Activated naive CD8-positive, alpha-beta T cell treated with anti-CD3 and anti-CD28 coated beads, Interleukin-2, amount 10 ng/mL, durations not matched to agents 7 days and 5 days (primary cell): ENCODE measurements around the gene PAQR9. TPM values are rescaled to one million over a fixed set of nuclear protein-coding genes. Genes with fewer than 3 reads are reported as not detected.

ENCODE experiments used
- ATAC-seq: fragments of 150-1000 bp; cut with Tn5 transposase; one replicate; pipeline ENCODE4 v1.10.0; 2021; ENCODE audit warnings: low read depth, moderate library complexity
- POLR2A ChIA-PET: fragments of 350-600 bp; sonication (Branson Sonifier 250); formaldehyde crosslinking; loops from one replicate; lab custom pipeline; 2021; ENCODE audit warnings: antibody characterized with exemption; lab: Charles Lee
- DNase-seq: peaks from one replicate; pipeline ENCODE4 v3.0.0; 2021
- H3K27ac Mint-ChIP-seq: one replicate; pipeline ENCODE4 v1.8.0; 2022; ENCODE audit warnings: mild to moderate bottlenecking, mixed read lengths
- H3K27me3 Mint-ChIP-seq: one replicate; pipeline ENCODE4 v1.8.0; 2022; ENCODE audit warnings: mild to moderate bottlenecking, moderate library complexity, mixed read lengths
- H3K36me3 Mint-ChIP-seq: one replicate; pipeline ENCODE4 v1.8.0; 2021; ENCODE audit warnings: mild to moderate bottlenecking, mixed read lengths
- H3K4me1 Mint-ChIP-seq: one replicate; pipeline ENCODE4 v1.8.0; 2021; ENCODE audit warnings: mixed read lengths
- H3K4me3 Mint-ChIP-seq: one replicate; pipeline ENCODE4 v1.8.0; 2022; ENCODE audit warnings: mild to moderate bottlenecking, moderate library complexity, mixed read lengths
- H3K9me3 Mint-ChIP-seq: one replicate; pipeline ENCODE4 v1.8.0; 2021; ENCODE audit warnings: mixed read lengths
- total RNA-seq, 2 experiments: library from RNA; stranded (reverse); gene quantifications; one replicate each; pipeline ENCODE4 v1.2.3, GENCODE V29; 2021

PAQR9 gene
- total RNA-seq, 2 experiments from 2014 or later: not detected

DNA sequence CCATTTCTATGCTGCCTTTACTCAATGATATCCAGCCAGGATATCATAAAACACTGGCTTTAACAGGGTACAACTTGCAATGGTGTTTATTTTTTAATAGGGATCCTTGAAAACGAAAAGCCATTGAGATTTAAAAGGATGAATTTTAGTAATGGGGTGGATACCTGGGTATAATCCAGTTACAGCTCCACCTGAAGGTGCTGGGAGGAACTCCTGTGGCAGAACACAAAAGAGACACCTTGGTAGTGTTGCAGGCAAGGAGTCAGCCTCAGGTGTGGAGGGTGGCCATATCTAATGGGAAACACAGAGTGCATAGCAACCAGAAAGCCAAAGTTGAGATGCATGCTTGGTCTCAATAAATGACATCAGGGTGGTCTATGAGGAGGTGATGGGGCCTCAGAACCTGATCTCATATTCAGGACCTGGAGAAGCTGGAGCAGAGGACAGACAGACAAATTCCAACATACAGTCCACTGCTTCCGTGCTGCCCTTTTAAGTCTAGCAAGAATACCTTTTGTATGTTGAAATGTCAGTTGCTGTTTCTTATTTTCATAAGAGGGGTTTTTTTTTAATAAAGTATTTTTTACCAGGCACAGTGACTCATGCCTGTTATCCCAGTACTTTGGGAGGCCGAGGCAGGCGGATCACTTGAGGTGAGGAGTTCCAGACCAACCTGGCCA, 12.0 kb upstream of the PAQR9 start:
- DNase-seq (no peak), ATAC-seq (no peak)
- no peaks in the 10 kb centered on the region for H3K36me3 Mint-ChIP-seq
- H3K27ac Mint-ChIP-seq: no peak overlapping the region
- POLR2A ChIA-PET: no interaction called here
- H3K4me1 Mint-ChIP-seq: no peaks in the 10 kb centered on the region
- H3K27me3 Mint-ChIP-seq: peaks cover 37% of the 10 kb centered on the region
- H3K4me3 Mint-ChIP-seq: no peak overlapping the region
- H3K9me3 Mint-ChIP-seq: no peaks in the 10 kb centered on the region

DNA sequence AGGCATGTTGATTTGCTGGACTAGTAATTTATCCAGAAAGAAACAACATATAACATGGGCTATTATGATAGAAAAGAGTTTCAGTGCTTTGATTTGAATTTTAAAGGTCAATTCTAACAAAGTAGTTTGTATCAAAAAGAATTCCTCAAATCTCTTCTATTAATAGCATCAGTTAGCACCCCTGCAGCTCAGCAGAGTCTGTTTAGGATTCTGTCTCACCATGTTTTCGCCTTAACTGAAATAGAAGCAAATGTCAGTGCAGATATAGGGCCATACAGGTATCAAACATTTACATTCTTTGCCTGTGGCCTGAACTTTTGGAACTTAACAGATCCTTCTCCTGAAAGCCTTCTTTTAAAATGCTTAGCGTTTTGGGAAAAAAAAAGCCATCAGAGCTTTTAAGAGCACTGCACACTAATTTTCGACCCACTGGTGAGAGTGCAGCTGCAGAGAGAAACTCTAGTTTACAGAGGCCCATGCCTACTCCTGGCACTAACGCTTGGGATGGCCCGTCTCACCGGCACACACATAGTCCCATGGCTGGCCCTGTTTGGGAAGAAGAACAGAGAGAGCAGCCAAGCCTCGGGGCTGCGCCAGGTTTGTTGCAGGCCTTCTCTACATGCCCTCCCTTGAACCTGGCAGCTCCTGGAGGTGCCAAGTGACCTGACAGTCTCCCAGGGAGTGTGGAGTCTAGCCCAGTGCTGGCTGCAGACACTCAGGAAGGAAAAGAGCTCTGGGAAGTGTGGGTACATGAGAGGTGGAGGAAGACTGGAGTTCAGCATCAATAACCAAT, 9.9 kb upstream of the PAQR9 start:
- POLR2A ChIA-PET: no interaction called here
- no peak for DNase-seq
- no peak overlapping the region for H3K27ac Mint-ChIP-seq
- H3K36me3 Mint-ChIP-seq: no peaks in the 10 kb centered on the region
- H3K27me3 Mint-ChIP-seq: peaks cover 30% of the 10 kb centered on the region
- ATAC-seq: no peak
- no peaks in the 10 kb centered on the region for H3K4me1 Mint-ChIP-seq
- H3K4me3 Mint-ChIP-seq: no peak overlapping the region
- H3K9me3 Mint-ChIP-seq: no peaks in the 10 kb centered on the region

DNA sequence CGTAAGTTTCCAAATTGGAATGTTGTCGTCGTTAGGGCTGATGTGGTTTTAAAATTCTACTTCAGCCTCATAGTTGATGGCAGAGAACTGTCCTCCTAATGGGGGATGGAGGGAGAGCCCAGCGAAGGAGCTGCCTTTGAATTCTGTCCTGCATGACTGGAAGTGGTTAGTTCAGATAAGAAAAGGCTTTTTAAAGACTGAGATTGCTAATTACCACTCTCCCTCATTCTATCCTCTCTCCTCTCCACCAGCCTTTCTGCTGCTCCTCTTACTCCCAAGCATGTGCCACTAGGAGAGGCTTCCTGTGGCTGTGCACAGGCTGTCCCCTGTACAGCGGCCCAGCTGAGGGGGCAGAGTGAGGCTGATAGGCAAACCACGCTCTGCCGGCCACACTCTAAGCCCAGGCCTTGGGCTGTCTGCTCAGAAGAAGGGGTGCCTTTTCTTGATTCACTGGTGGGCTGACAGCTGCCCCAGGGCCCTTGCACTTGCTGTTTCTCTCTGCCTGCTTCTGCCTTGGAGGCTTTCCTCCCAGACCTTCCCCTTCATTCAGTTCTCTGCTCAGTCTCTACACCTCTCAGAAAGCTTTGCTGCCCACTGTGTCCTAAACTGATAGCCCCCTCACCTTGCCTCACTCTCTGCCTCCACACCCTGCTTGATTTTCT, 8.7 kb upstream of the PAQR9 start:
- no peak overlapping the region for H3K27ac Mint-ChIP-seq
- H3K36me3 Mint-ChIP-seq: no peaks in the 10 kb centered on the region
- DNase-seq: no peak
- POLR2A ChIA-PET: no interaction called here
- no peaks in the 10 kb centered on the region for H3K4me1 Mint-ChIP-seq
- H3K9me3 Mint-ChIP-seq: no peaks in the 10 kb centered on the region
- H3K4me3 Mint-ChIP-seq: no peak overlapping the region
- peaks cover 26% of the 10 kb centered on the region for H3K27me3 Mint-ChIP-seq
- no peak for ATAC-seq

- ATAC-seq: no peak
- H3K9me3 Mint-ChIP-seq: no peaks in the 10 kb centered on the region
- POLR2A ChIA-PET: no interaction called here
Observed at GRCh38 chr3:142971431-142971830, 8.0 kb upstream of the PAQR9 start.

GRCh38 chr3:142968319-142969025, 5.0 kb upstream of the PAQR9 start:
- peaks cover 45% of the 10 kb centered on the region for H3K27me3 Mint-ChIP-seq
- H3K27ac Mint-ChIP-seq: no peak overlapping the region
- peaks cover 3% of the 10 kb centered on the region for H3K4me1 Mint-ChIP-seq
- no peaks in the 10 kb centered on the region for H3K36me3 Mint-ChIP-seq
- POLR2A ChIA-PET: no interaction called here
- ATAC-seq (no peak), DNase-seq (no peak)
- H3K9me3 Mint-ChIP-seq: no peaks in the 10 kb centered on the region
- H3K4me3 Mint-ChIP-seq: no peak overlapping the region

More at GRCh38 chr3:142971431-142971830, 8.0 kb upstream of the PAQR9 start:
- H3K27me3 Mint-ChIP-seq: peaks cover 23% of the 10 kb centered on the region
- no peaks in the 10 kb centered on the region for H3K36me3 Mint-ChIP-seq
- no peaks in the 10 kb centered on the region for H3K4me1 Mint-ChIP-seq
- H3K4me3 Mint-ChIP-seq: no peak overlapping the region
- DNase-seq: no peak
- H3K27ac Mint-ChIP-seq: no peak overlapping the region

DNA sequence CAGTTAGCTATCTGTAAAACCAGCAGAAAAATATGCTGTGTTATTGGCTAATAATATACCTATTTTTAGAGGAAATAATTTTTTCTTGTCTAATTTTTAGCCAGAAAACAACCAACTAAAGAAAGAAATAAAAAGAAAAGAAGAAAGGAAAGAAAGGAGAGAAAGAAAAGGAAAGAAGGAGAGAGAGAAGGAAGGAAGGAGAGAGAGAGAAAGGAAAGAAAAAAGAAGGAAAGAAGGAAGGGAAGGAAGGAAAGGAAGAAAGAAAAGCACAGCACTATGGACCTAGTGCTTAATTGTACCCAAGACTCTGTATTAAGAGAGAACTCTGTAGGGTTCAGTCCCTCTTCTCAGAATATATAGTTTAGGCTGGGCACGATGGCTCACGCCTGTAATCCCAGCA, 3.3 kb upstream of the PAQR9 start:
- POLR2A ChIA-PET: no interaction called here
- no peaks in the 10 kb centered on the region for H3K9me3 Mint-ChIP-seq
- no peak overlapping the region for H3K4me3 Mint-ChIP-seq
- H3K4me1 Mint-ChIP-seq: peaks cover 5% of the 10 kb centered on the region
- DNase-seq (no peak), ATAC-seq (no peak)
- peaks cover 55% of the 10 kb centered on the region for H3K27me3 Mint-ChIP-seq
- no peak overlapping the region for H3K27ac Mint-ChIP-seq
- H3K36me3 Mint-ChIP-seq: peaks cover 2% of the 10 kb centered on the region

- no peak for ATAC-seq
- no peak overlapping the region for H3K4me3 Mint-ChIP-seq
- POLR2A ChIA-PET: no interaction called here
- peaks cover 63% of the 10 kb centered on the region for H3K27me3 Mint-ChIP-seq
- H3K27ac Mint-ChIP-seq: no peak overlapping the region
- no peaks in the 10 kb centered on the region for H3K9me3 Mint-ChIP-seq
- peaks cover 5% of the 10 kb centered on the region for H3K4me1 Mint-ChIP-seq
- no peak for DNase-seq
- H3K36me3 Mint-ChIP-seq: peaks cover 2% of the 10 kb centered on the region
Observed at GRCh38 chr3:142965581-142965980, 2.1 kb upstream of the PAQR9 start.

- no peak for DNase-seq
- Mint-ChIP-seq H3K36me3 (peaks cover 2% of the 10 kb centered on the region), H3K27ac (no peak overlapping the region), H3K9me3 (no peaks in the 10 kb centered on the region), H3K4me1 (peaks cover 5% of the 10 kb centered on the region), H3K4me3 (peak overlapping the region; percentile 77), H3K27me3 (peaks cover 76% of the 10 kb centered on the region)
- peak; percentile 35 for ATAC-seq
- POLR2A ChIA-PET: no interaction called here
Observed at GRCh38 chr3:142963234-142963515, 299 bp downstream of the PAQR9 start.

GRCh38 chr3:142962520-142963233, 797 bp downstream of the PAQR9 start:
- Mint-ChIP-seq H3K36me3 (peaks cover 2% of the 10 kb centered on the region), H3K4me3 (peak overlapping the region; percentile 77), H3K9me3 (no peaks in the 10 kb centered on the region), H3K27ac (no peak overlapping the region), H3K4me1 (peaks cover 5% of the 10 kb centered on the region), H3K27me3 (peaks cover 79% of the 10 kb centered on the region)
- ATAC-seq (peak; percentile 42), DNase-seq (peak; percentile 37)
- POLR2A ChIA-PET: no interaction called here

GRCh38 chr3:142962175-142962519, 1.3 kb downstream of the PAQR9 start:
- ATAC-seq (no peak), DNase-seq (no peak)
- Mint-ChIP-seq H3K36me3 (peaks cover 2% of the 10 kb centered on the region), H3K27ac (no peak overlapping the region), H3K9me3 (no peaks in the 10 kb centered on the region), H3K4me1 (peaks cover 5% of the 10 kb centered on the region), H3K4me3 (peak overlapping the region; percentile 77), H3K27me3 (peaks cover 85% of the 10 kb centered on the region)
- POLR2A ChIA-PET: no interaction called here

DNA sequence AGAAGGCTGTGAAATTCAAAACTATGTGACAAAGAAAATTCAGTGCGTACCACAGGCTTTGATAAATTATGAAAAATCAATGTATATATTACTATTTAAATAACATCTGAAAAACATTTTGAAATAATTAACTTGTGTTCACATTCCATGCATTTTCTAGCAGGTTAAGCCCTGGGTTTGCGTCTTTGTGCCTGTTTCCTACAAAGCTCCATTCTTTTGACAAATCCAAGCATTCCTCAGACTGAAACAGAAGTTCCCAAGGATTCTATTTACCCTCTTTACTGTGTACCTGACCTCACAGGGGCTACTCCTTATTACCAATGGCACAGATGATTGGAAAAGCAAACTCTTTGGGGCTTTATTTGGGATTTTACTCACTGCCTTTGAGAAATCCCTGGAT, 1.9 kb downstream of the PAQR9 start:
- no peak for ATAC-seq
- H3K4me3 Mint-ChIP-seq: no peak overlapping the region
- peaks cover 2% of the 10 kb centered on the region for H3K36me3 Mint-ChIP-seq
- POLR2A ChIA-PET: no interaction called here
- no peak overlapping the region for H3K27ac Mint-ChIP-seq
- no peak for DNase-seq
- peaks cover 82% of the 10 kb centered on the region for H3K27me3 Mint-ChIP-seq
- H3K4me1 Mint-ChIP-seq: peaks cover 5% of the 10 kb centered on the region
- H3K9me3 Mint-ChIP-seq: no peaks in the 10 kb centered on the region

DNA sequence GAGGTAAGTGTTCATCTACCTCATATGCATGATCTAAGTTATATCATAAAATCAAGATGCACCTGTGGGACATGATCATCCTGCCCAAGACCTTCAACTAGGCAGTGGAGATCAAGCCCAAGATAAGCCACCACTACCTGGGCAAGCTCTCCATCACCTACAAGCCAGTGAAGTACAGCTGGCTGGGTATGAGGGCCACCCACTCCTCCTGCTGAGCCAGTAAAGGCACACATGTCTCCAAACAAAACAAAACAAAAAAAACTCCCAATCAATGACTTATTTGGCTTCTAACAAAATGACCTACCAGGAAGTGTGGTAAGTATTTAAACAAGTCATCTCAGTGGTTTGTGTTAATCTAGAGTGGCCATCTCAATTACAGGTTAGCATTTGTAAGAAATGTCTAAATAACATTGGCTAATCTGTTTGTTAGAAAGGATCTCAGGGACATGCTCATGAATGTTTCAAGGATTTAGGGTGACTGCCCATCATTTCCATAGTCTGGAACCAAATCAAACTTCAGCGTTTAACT, 3.1 kb downstream of the PAQR9 start:
- H3K27ac Mint-ChIP-seq: no peak overlapping the region
- peaks cover 5% of the 10 kb centered on the region for H3K4me1 Mint-ChIP-seq
- no peaks in the 10 kb centered on the region for H3K9me3 Mint-ChIP-seq
- H3K4me3 Mint-ChIP-seq: no peak overlapping the region
- H3K27me3 Mint-ChIP-seq: peaks cover 73% of the 10 kb centered on the region
- DNase-seq: no peak
- no peak for ATAC-seq
- POLR2A ChIA-PET: no interaction called here
- peaks cover 2% of the 10 kb centered on the region for H3K36me3 Mint-ChIP-seq

GRCh38 chr3:142958707-142959106, 4.8 kb downstream of the PAQR9 start:
- DNase-seq: no peak
- H3K4me3 Mint-ChIP-seq: no peak overlapping the region
- H3K9me3 Mint-ChIP-seq: no peaks in the 10 kb centered on the region
- no peak overlapping the region for H3K27ac Mint-ChIP-seq
- peaks cover 61% of the 10 kb centered on the region for H3K27me3 Mint-ChIP-seq
- no peak for ATAC-seq
- peaks cover 2% of the 10 kb centered on the region for H3K36me3 Mint-ChIP-seq
- peaks cover 2% of the 10 kb centered on the region for H3K4me1 Mint-ChIP-seq
- POLR2A ChIA-PET: no interaction called here
